SH-SY5Y (cell line): ENCODE measurements around the gene IMMP2L.

Source experiments
- GATA2 ChIP-seq: IDR thresholded peaks from 2 replicates; pipeline ENCODE4 v1.6.1; 2011; ENCODE audit warnings: mild to moderate bottlenecking, low read depth, low read length
- GATA3 ChIP-seq: IDR thresholded peaks from 2 replicates; pipeline ENCODE4 v1.6.1; 2011; ENCODE audit warnings: low read depth, mild to moderate bottlenecking, low read length, moderate library complexity

- TF ChIP-seq GATA3 (no peak), GATA2 (no peak)
Measured at GRCh38 chr7:111126987-111127386, 435.3 kb downstream of the IMMP2L start.
